Dermis blood vessel endothelial cell (primary cell): Measurements from ENCODE around the gene LHPP. TPM values are rescaled to one million over a fixed set of nuclear protein-coding genes. Genes with fewer than 3 reads are reported as not detected.

ENCODE experiments used
- DNase-seq: peaks from one replicate; pipeline ENCODE4 v3.0.0; 2010
- total RNA-seq: library from RNA; depleted of rRNA; stranded (reverse); fragments of >200 nt; gene quantifications from 2 replicates; pipeline ENCODE4 v1.2.3, GENCODE V29; 2014

The LHPP gene
- total RNA-seq, 1 donor from 2014 or later = 4.9 TPM

DNA sequence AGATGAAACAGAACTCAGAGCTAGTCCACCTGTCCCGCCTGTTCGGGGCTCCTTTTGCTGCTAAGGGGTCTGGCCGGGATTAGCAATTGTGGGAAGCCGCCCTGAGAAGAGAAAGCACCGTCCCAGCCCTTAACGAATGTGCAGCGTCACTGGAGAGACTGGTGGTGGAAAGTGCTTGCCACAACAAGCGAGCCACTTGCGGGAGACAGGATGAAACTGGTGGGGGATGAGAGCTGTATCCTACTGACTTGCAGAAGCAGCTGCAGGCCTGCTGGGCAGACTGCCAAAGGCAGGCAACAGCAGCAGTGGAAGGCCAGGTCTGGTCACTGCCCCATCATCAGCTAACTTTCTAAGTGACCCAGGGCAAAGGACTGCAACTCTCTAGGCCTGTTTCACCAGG is 187.1 kb downstream of the LHPP start:
- peak; percentile 92 for DNase-seq

GRCh38 chr10:124649214-124649613 is 187.6 kb downstream of the LHPP start:
- DNase-seq = no peak

GRCh38 chr10:124650263-124650662 is 188.6 kb downstream of the LHPP start:
- no peak for DNase-seq

DNA sequence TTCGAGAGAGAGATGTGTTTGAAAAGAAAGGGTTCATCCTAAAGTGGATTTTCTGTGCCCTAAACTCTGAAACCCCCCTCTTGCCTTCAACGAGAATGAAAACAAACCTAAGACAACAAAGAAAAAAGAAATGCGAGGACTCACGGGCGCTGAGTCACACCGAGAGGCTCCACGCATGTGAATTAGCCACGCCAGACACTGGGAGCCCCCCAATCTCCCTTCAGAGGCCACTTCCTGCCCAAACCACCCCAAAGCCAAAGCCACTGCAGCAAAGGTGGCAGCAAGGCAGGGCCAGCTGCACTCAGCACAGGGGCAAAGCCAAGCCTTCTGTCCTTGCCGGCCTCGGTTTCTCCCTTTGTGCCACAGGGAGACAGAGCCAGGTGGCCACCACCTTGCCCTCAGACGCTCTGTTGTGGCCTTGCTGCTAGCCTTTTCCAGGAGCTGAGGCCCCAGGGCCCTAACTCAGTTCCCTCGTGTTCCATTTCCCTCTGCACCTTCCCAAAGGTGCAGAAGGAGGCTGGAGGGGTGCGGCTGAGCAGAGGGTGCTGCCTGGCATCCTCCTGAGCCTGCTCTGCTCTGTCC is 189.3 kb downstream of the LHPP start:
- DNase-seq = no peak

DNA sequence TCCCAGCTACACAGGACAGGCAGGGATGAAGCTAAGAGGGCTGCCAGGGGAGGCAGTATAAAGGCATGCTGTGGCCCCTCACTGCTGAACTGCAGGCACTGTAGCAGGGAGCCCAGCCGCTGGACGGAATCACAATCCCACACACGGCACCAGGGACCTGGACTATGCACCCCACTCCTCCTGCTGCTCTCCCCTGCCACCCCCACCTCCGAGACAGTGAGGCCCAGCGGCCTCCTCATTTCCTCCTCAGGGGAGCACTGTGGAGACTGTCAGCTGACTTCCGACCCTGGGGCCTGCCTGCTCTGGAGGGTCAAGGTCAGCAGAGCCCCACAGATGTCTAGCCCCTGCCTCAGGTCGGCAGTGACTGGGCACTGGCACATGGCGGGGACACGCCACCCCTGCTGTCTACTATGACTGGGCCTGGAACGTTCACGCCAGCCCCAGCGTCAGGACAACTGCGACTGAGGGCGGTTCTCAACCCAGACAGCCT is 189.8 kb downstream of the LHPP start:
- no peak for DNase-seq

- DNase-seq = no peak
These were observed 190.6 kb downstream of the LHPP start for GRCh38 chr10:124652200-124652599.

DNA sequence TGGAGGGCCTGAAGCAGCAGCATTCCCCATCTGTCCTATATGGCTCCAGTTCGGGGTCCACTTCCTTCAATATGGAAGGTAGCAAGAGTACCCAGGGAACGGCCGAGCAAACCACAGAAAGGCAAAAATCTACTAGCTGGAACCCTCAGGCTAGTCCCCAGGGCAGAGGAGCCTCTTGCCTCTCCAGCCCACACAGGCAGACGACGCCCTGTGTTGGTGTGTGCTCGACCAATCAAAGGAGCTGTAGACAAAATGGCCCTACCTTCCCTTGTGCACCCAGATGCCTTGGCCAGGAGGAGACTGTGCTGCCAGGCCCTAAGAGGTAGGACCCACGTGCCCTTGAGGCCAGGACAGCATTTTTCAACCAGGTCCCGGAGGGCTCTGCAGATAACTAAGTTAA is 191.1 kb downstream of the LHPP start:
- DNase-seq = no peak

- no peak for DNase-seq
These were observed 191.7 kb downstream of the LHPP start for GRCh38 chr10:124653311-124653710.

DNA sequence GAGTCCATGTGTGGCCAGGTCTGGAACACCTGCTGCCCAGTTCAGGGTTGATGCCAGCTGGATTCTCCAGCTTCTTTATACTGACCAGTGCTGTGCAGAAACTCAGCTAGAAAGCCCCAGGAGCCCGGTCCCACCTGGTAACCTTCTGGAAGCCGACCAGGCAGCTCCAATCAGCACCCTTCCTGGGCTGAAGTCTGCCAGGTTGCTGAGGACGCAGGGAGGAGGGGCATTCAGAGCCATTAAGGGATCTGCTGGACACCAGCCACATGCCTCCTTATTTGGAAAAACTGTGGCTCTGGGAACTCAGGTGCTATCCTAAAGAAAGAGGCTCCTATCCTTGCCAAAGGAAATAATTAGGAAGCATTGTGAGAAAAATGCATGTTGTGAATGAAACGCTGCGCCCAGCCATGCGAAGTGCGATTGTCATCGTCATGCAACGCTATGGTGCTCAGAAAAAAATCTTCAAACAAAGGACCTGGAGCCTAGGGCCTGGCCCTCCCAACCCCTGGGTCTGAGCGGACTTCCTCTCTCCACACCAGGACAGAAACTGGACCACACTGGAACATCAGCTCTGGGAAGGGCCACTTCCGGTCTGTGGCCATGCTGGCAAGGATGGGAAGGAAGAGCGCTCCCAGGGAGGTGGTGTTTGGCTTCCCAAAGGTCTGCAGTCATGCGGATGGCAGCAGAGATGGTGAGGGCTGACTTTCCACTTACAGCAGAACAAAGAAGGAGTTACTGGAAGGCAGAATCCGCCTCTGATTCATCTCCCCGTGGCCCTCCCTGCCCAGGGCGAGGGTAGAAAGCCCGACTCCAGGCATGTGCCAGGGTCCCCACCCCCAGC is 192.4 kb downstream of the LHPP start:
- peak; percentile 66 for DNase-seq

DNA sequence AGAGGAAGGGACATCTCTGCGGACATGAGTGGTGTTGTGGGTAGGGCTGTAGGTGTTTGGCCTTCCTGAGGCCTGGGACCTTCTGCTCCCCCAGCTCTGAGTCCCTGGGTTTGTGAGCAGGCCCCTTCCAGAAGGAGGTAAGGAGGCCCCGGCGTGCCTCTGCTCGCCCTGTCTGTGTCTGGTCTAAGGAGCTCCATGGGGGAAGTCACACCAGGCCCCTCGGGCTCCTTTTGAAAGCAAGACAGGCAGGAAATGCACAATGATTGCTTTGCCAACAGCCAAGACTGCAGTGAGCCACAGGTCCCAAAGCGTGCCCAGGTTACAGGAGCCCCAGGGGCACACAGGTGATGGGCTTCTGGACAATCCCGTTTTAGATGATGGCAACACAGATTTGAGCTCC is 193.1 kb downstream of the LHPP start:
- no peak for DNase-seq

- no peak for DNase-seq
These were observed 193.8 kb downstream of the LHPP start for GRCh38 chr10:124655191-124656112.

DNA sequence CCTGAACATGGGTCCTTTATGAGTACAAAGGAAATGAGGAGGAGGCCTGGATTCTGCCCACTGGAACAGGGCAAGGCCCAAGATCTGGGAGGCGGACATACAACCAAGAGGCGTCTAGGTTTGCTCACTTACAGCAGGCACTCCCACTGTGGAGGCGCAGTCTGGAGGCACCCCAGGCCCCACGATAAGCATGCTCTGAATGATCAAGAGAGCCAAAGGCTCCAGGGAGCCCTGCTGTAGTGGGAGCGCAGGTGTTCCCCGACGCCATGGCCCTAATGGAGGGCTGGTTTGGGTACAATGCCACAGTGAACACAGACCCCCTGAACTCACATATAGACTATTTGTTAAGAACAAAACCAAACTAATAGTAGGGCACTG is 194.5 kb downstream of the LHPP start:
- no peak for DNase-seq

DNA sequence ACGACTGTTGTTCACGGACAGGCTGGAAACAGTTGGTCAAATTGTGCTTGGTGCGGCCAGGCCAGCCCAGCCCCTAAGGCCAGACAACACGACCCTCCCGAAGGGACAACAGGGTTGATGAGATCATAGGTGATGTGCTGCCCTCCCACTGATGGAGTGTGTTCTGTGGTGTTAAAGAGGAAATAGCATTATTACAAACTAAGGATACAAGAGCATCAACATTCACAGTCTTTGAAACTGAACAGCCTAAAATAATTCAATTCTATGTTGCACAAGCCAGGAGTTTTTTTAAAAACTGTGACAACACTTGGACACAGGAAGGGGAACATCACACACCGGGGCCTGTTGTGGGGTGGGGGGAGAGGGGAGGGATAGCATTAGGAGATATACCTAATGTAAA is 194.9 kb downstream of the LHPP start:
- no peak for DNase-seq

- no peak for DNase-seq
These were observed 196.2 kb downstream of the LHPP start for GRCh38 chr10:124657806-124658205.

DNA sequence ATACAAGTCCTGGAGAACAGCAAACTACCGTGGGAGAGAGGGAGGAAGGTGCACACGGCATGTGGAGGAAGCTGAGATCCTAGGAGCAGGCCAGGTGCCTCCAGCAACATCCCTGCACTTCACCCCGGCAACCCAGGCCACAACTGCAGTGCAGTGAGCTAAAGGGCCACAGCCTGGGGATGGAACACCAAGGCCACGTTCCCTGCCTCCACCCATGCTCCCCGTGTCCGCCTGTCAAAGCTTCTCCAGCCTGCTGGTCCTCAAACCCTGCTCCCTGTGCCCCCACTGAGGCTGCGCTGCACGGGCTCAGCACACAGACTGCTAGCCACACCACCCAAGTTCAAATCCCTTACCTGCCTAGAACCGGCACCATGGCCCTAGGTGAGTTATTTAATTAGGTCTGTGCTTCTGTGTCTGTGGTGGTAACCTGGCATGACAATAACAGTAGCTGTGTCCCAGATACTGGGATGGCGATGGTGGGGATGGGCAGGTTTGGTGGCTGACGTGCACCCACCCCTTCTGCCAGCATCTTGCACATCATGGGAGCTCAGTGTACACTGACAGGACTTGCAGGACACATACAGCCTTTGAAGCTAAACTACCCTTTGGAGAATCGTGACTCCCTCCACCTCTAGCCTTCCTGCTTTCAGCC is 197.1 kb downstream of the LHPP start:
- DNase-seq = no peak

DNA sequence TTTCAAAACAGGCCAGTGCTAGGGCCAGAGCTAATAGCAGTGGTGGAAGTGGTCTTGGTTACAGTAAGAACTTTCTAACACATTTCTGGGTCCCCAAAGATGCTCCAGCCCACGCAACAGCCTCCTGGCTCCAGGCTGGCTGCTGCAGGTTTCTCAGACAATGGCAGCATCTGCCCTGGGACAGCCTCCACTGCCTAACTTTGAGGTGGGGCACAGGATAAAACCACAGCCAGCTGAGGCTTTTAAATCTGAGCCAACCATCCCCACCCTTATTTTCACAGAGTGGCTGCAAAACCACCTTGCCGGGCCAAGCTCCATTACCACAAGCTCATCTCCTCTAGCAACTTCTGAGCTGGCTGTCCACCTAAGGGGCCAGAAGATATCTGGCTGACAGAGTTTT is 197.8 kb downstream of the LHPP start:
- no peak for DNase-seq

GRCh38 chr10:124660404-124661125 is 198.9 kb downstream of the LHPP start:
- DNase-seq = no peak

- no peak for DNase-seq
These were observed 200.1 kb downstream of the LHPP start for GRCh38 chr10:124661660-124662180.

- DNase-seq = no peak
These were observed 201.6 kb downstream of the LHPP start for GRCh38 chr10:124663228-124663627.
